Measurements from ENCODE around the gene GGA2.
"Not testable (repeated sequence)": the region's sequence is repeated elsewhere in the genome, so short reads cannot be mapped to it uniquely, and the experiment has no call there.

The GGA2 gene

GRCh38 chr16:23521965-23522364, 11.7 kb upstream of the GGA2 start:
- H3K9me3 ChIP-seq (ENCODE audit: low read length): no peaks in the 10 kb centered on the region
- no peaks in the 10 kb centered on the region for H3K27me3 ChIP-seq (ENCODE audit: control insufficient read depth in 1 of 2, insufficient read depth in 2 of 2, low read length in 2 of 2)
- peaks cover 34% of the 10 kb centered on the region for H3K36me3 ChIP-seq (ENCODE audit: insufficient read depth, low read length)
- H3K4me1 ChIP-seq (ENCODE audit: insufficient read depth, low read length): no peaks in the 10 kb centered on the region
- no peak overlapping the region for H3K4me3 ChIP-seq (ENCODE audit: low read depth in 1 of 2, low read length in 2 of 2)
- no peak overlapping the region for H3K27ac ChIP-seq (ENCODE audit: low read depth, low read length)
- no peak overlapping the region for H3K9ac ChIP-seq (ENCODE audit: low read length)

- Histone ChIP-seq H3K9ac (ENCODE audit: low read length) (no peak overlapping the region), H3K4me1 (ENCODE audit: insufficient read depth, low read length) (no peaks in the 10 kb centered on the region), H3K36me3 (ENCODE audit: insufficient read depth, low read length) (peaks cover 34% of the 10 kb centered on the region), H3K27me3 (ENCODE audit: control insufficient read depth in 1 of 2, insufficient read depth in 2 of 2, low read length in 2 of 2) (no peaks in the 10 kb centered on the region), H3K27ac (ENCODE audit: low read depth, low read length) (no peak overlapping the region), H3K4me3 (ENCODE audit: low read depth in 1 of 2, low read length in 2 of 2) (no peak overlapping the region), H3K9me3 (ENCODE audit: low read length) (no peaks in the 10 kb centered on the region)
Observed at GRCh38 chr16:23521037-23521743, 10.9 kb upstream of the GGA2 start.

- Histone ChIP-seq H3K36me3 (ENCODE audit: insufficient read depth, low read length) (peaks cover 34% of the 10 kb centered on the region), H3K4me1 (ENCODE audit: insufficient read depth, low read length) (no peaks in the 10 kb centered on the region), H3K27me3 (ENCODE audit: control insufficient read depth in 1 of 2, insufficient read depth in 2 of 2, low read length in 2 of 2) (no peaks in the 10 kb centered on the region), H3K9ac (ENCODE audit: low read length) (no peak overlapping the region), H3K4me3 (ENCODE audit: low read depth in 1 of 2, low read length in 2 of 2) (no peak overlapping the region), H3K9me3 (ENCODE audit: low read length) (no peaks in the 10 kb centered on the region), H3K27ac (ENCODE audit: low read depth, low read length) (no peak overlapping the region)
Observed at GRCh38 chr16:23520500-23520899, 10.2 kb upstream of the GGA2 start.

GRCh38 chr16:23519282-23519681, 9.0 kb upstream of the GGA2 start:
- Histone ChIP-seq H3K36me3 (ENCODE audit: insufficient read depth, low read length) (peaks cover 26% of the 10 kb centered on the region), H3K9me3 (ENCODE audit: low read length) (no peaks in the 10 kb centered on the region), H3K9ac (ENCODE audit: low read length) (no peak overlapping the region), H3K27me3 (ENCODE audit: control insufficient read depth in 1 of 2, insufficient read depth in 2 of 2, low read length in 2 of 2) (no peaks in the 10 kb centered on the region), H3K4me1 (ENCODE audit: insufficient read depth, low read length) (no peaks in the 10 kb centered on the region), H3K27ac (ENCODE audit: low read depth, low read length) (no peak overlapping the region), H3K4me3 (ENCODE audit: low read depth in 1 of 2, low read length in 2 of 2) (no peak overlapping the region)

GRCh38 chr16:23518435-23518891, 8.2 kb upstream of the GGA2 start:
- peaks cover 18% of the 10 kb centered on the region for H3K36me3 ChIP-seq (ENCODE audit: insufficient read depth, low read length)
- no peaks in the 10 kb centered on the region for H3K4me1 ChIP-seq (ENCODE audit: insufficient read depth, low read length)
- no peaks in the 10 kb centered on the region for H3K27me3 ChIP-seq (ENCODE audit: control insufficient read depth in 1 of 2, insufficient read depth in 2 of 2, low read length in 2 of 2)
- H3K27ac ChIP-seq (ENCODE audit: low read depth, low read length): no peak overlapping the region
- no peak overlapping the region for H3K9ac ChIP-seq (ENCODE audit: low read length)
- no peak overlapping the region for H3K4me3 ChIP-seq (ENCODE audit: low read depth in 1 of 2, low read length in 2 of 2)
- no peaks in the 10 kb centered on the region for H3K9me3 ChIP-seq (ENCODE audit: low read length)

GRCh38 chr16:23516366-23517137, 6.3 kb upstream of the GGA2 start:
- Histone ChIP-seq H3K4me3 (ENCODE audit: low read depth in 1 of 2, low read length in 2 of 2) (no peak overlapping the region), H3K36me3 (ENCODE audit: insufficient read depth, low read length) (peaks cover 7% of the 10 kb centered on the region), H3K4me1 (ENCODE audit: insufficient read depth, low read length) (no peaks in the 10 kb centered on the region), H3K27me3 (ENCODE audit: control insufficient read depth in 1 of 2, insufficient read depth in 2 of 2, low read length in 2 of 2) (no peaks in the 10 kb centered on the region), H3K9me3 (ENCODE audit: low read length) (no peaks in the 10 kb centered on the region), H3K27ac (ENCODE audit: low read depth, low read length) (no peak overlapping the region), H3K9ac (ENCODE audit: low read length) (no peak overlapping the region)

- no peak overlapping the region for H3K27ac ChIP-seq (ENCODE audit: low read depth, low read length)
- H3K4me1 ChIP-seq (ENCODE audit: insufficient read depth, low read length): no peaks in the 10 kb centered on the region
- H3K36me3 ChIP-seq (ENCODE audit: insufficient read depth, low read length): peaks cover 7% of the 10 kb centered on the region
- no peaks in the 10 kb centered on the region for H3K9me3 ChIP-seq (ENCODE audit: low read length)
- H3K4me3 ChIP-seq (ENCODE audit: low read depth in 1 of 2, low read length in 2 of 2): no peak overlapping the region
- H3K27me3 ChIP-seq (ENCODE audit: control insufficient read depth in 1 of 2, insufficient read depth in 2 of 2, low read length in 2 of 2): no peaks in the 10 kb centered on the region
- H3K9ac ChIP-seq (ENCODE audit: low read length): no peak overlapping the region
Observed at GRCh38 chr16:23515881-23516280, 5.6 kb upstream of the GGA2 start.

- no peak overlapping the region for H3K27ac ChIP-seq (ENCODE audit: low read depth, low read length)
- H3K27me3 ChIP-seq (ENCODE audit: control insufficient read depth in 1 of 2, insufficient read depth in 2 of 2, low read length in 2 of 2): no peaks in the 10 kb centered on the region
- no peaks in the 10 kb centered on the region for H3K9me3 ChIP-seq (ENCODE audit: low read length)
- H3K4me1 ChIP-seq (ENCODE audit: insufficient read depth, low read length): no peaks in the 10 kb centered on the region
- H3K4me3 ChIP-seq (ENCODE audit: low read depth in 1 of 2, low read length in 2 of 2): no peak overlapping the region
- H3K36me3 ChIP-seq (ENCODE audit: insufficient read depth, low read length): peaks cover 6% of the 10 kb centered on the region
- no peak overlapping the region for H3K9ac ChIP-seq (ENCODE audit: low read length)
Observed at GRCh38 chr16:23514381-23515152, 4.3 kb upstream of the GGA2 start.

GRCh38 chr16:23512168-23512695, 1.9 kb upstream of the GGA2 start:
- Histone ChIP-seq H3K4me3 (ENCODE audit: low read depth in 1 of 2, low read length in 2 of 2) (no peak overlapping the region), H3K27me3 (ENCODE audit: control insufficient read depth in 1 of 2, insufficient read depth in 2 of 2, low read length in 2 of 2) (no peaks in the 10 kb centered on the region), H3K9me3 (ENCODE audit: low read length) (no peaks in the 10 kb centered on the region), H3K9ac (ENCODE audit: low read length) (no peak overlapping the region), H3K4me1 (ENCODE audit: insufficient read depth, low read length) (peaks cover 12% of the 10 kb centered on the region), H3K27ac (ENCODE audit: low read depth, low read length) (no peak overlapping the region), H3K36me3 (ENCODE audit: insufficient read depth, low read length) (no peaks in the 10 kb centered on the region)

- H3K27me3 ChIP-seq (ENCODE audit: control insufficient read depth in 1 of 2, insufficient read depth in 2 of 2, low read length in 2 of 2): no peaks in the 10 kb centered on the region
Observed at GRCh38 chr16:23511731-23512130, 1.4 kb upstream of the GGA2 start.

GRCh38 chr16:23510915-23511270, 599 bp upstream of the GGA2 start:
- Histone ChIP-seq H3K4me3 (ENCODE audit: low read depth in 1 of 2, low read length in 2 of 2) (peak overlapping the region; percentile 60 to 76), H3K4me1 (ENCODE audit: insufficient read depth, low read length) (peaks cover 18% of the 10 kb centered on the region)
- H3K36me3 ChIP-seq (ENCODE audit: insufficient read depth, low read length); H3K27me3 ChIP-seq (ENCODE audit: control insufficient read depth in 1 of 2, insufficient read depth in 2 of 2, low read length in 2 of 2); H3K9me3 ChIP-seq (ENCODE audit: low read length); H3K27ac ChIP-seq (ENCODE audit: low read depth, low read length); H3K9ac ChIP-seq (ENCODE audit: low read length): not testable (repeated sequence)

More at GRCh38 chr16:23511731-23512130, 1.4 kb upstream of the GGA2 start:
- H3K9ac ChIP-seq (ENCODE audit: low read length): no peak overlapping the region
- no peaks in the 10 kb centered on the region for H3K36me3 ChIP-seq (ENCODE audit: insufficient read depth, low read length)
- H3K4me1 ChIP-seq (ENCODE audit: insufficient read depth, low read length): peaks cover 12% of the 10 kb centered on the region
- no peak overlapping the region for H3K4me3 ChIP-seq (ENCODE audit: low read depth in 1 of 2, low read length in 2 of 2)
- no peaks in the 10 kb centered on the region for H3K9me3 ChIP-seq (ENCODE audit: low read length)
- no peak overlapping the region for H3K27ac ChIP-seq (ENCODE audit: low read depth, low read length)

Data from muscle layer of colon (tissue), 2 donors.